ENCODE results near the gene TIMM23. TPM values are rescaled to one million over a fixed set of nuclear protein-coding genes. Genes with fewer than 3 reads are reported as not detected.
A peak's percentile ranks its signal among the peaks of the same experiment; 100 is the strongest.

TIMM23 gene
- total and polyA plus RNA-seq, 11 donors, result 73.9 to 123 (median 85.1) TPM

GRCh38 chr10:46014206-46014605 lies 41.9 kb downstream of the TIMM23 start:
- Histone ChIP-seq H3K4me3 (no peak overlapping the region), H3K27me3 (no peaks in the 10 kb centered on the region), H3K36me3 (peaks cover 0 to 82% (median 72%) of the 10 kb centered on the region in 9 donors), H3K9me3 (no peaks in the 10 kb centered on the region), H3K4me1 (peaks cover 0 to 50% (median 34%) of the 10 kb centered on the region in 12 donors), H3K27ac (no peak overlapping the region)
- intact Hi-C loops (cut with DNase I), result no loop called here
- TF ChIP-seq, protein P1, sequence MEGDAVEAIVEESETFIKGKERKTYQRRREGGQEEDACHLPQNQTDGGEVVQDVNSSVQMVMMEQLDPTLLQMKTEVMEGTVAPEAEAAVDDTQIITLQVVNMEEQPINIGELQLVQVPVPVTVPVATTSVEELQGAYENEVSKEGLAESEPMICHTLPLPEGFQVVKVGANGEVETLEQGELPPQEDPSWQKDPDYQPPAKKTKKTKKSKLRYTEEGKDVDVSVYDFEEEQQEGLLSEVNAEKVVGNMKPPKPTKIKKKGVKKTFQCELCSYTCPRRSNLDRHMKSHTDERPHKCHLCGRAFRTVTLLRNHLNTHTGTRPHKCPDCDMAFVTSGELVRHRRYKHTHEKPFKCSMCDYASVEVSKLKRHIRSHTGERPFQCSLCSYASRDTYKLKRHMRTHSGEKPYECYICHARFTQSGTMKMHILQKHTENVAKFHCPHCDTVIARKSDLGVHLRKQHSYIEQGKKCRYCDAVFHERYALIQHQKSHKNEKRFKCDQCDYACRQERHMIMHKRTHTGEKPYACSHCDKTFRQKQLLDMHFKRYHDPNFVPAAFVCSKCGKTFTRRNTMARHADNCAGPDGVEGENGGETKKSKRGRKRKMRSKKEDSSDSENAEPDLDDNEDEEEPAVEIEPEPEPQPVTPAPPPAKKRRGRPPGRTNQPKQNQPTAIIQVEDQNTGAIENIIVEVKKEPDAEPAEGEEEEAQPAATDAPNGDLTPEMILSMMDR (IDR thresholded peaks at IDR 0.05), result no peak
- no peak for TF ChIP-seq POLR2A (IDR thresholded peaks at IDR 0.05)
- ATAC-seq (no peak), DNase-seq (no peak)
- 95 to 98% (median 96%) methylated on average over 5 of the region's 5 CpGs for WGBS, 4 donors

DNA sequence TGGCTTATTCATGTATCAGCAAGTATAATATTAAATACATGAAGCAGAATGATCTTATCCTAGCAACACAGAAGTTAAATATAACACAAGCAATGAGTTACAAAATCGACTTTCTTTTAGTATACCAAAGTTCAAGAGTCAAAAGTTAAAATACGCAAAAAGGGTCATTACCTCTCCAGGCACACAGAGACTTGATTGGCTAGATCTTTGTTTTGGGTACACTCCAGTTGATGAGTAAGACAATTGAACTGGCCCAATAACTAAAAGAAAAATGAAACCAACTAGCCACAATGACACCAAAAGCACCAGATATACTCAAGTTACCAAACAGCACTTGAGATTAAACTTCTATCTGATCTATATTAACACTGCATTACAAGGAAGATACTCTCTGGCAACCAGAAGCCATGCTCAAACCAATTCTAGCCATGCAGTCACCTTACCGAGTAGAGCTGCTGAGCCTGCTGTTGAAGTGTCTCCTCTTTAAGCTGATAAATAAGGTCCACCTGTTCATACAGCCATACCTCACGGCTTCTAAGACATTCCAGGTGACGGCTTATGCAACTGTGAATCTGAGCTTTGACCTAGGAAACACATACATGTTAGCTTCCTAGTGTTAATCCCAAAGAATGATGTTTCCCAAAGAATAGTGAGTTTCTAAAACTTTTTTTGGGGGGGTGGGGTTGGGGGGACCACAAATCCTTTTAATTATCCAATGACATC lies 42.6 kb downstream of the TIMM23 start:
- DNase-seq, result no peak
- H3K4me1 ChIP-seq, result peaks cover 0 to 50% (median 40%) of the 10 kb centered on the region in 12 donors
- peak overlapping the region in 1 of 12 donors; percentile 51 for H3K27ac ChIP-seq
- 86 to 94% (median 91%) methylated on average over 5 of the region's 5 CpGs for WGBS, 4 donors
- ATAC-seq, result no peak
- H3K27me3 ChIP-seq, result no peaks in the 10 kb centered on the region
- intact Hi-C loops (cut with DNase I), result no loop called here
- no peak overlapping the region for H3K4me3 ChIP-seq
- H3K9me3 ChIP-seq, result no peaks in the 10 kb centered on the region
- peaks cover 0 to 75% (median 66%) of the 10 kb centered on the region in 9 donors for H3K36me3 ChIP-seq
- TF ChIP-seq, protein P1 (IDR thresholded peaks at IDR 0.05), result no peak
- TF ChIP-seq POLR2A (IDR thresholded peaks at IDR 0.05), result no peak

DNA sequence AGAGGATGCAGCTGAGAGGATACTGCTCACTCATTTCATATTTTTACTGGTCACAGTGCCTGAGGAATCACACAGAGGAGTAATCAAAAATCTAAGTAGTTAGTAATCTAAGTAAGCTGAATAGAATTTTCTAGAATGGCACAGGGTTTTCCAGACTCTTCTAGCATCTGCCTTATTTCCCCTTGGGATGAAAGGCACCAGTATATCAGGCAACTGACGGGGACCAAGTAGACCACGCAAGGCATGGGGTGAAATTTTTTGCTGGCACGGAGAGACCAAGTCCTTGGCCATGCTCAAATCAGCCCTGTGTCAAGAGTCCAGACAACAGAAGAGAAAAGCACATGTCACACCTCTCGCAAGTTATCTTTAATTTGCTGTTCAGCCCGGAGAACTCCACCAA lies 43.9 kb downstream of the TIMM23 start:
- Histone ChIP-seq H3K4me1 (peaks cover 0 to 62% (median 51%) of the 10 kb centered on the region in 12 donors), H3K36me3 (peaks cover 0 to 62% (median 52%) of the 10 kb centered on the region in 9 donors), H3K27ac (peak overlapping the region in 3 of 12 donors; percentile 15 to 93 (median 85)), H3K27me3 (no peaks in the 10 kb centered on the region), H3K9me3 (no peaks in the 10 kb centered on the region), H3K4me3 (no peak overlapping the region)
- ATAC-seq (no peak), DNase-seq (no peak)
- WGBS, 4 donors, result 70 to 90% (median 72%) methylated on average over 5 of the region's 5 CpGs
- intact Hi-C loops (cut with DNase I), result no loop called here
- TF ChIP-seq, protein P1 (IDR thresholded peaks at IDR 0.05), result no peak
- no peak for TF ChIP-seq POLR2A (IDR thresholded peaks at IDR 0.05)

DNA sequence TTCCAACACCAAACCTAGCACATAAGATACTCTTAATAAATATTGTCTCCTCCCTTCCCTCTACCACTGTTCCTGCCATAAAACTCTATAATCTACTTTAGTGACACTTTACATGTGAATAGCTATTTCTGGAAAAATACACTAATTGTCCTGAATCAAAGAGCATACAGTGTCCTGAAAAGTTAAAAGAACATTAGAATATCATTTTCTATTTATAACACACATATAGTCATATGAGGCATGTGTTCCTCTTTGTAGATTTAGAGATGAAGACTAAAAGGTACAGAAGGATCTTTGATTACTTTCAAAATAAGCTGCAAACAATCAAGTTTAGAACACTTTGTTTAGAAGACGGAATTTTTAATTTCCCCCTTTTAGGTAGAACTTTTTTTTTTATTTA lies 44.5 kb downstream of the TIMM23 start:
- ATAC-seq, result no peak
- H3K36me3 ChIP-seq, result peaks cover 0 to 56% (median 46%) of the 10 kb centered on the region in 9 donors
- intact Hi-C loops (cut with DNase I), result no loop called here

More for the DNA sequence above, 44.5 kb downstream of the TIMM23 start:
- H3K4me1 ChIP-seq, result peaks cover 0 to 66% (median 54%) of the 10 kb centered on the region in 12 donors
- no peak overlapping the region for H3K4me3 ChIP-seq
- no peak for TF ChIP-seq POLR2A (IDR thresholded peaks at IDR 0.05)
- TF ChIP-seq, protein P1 (IDR thresholded peaks at IDR 0.05), result no peak
- H3K27ac ChIP-seq, result peak overlapping the region in 5 of 12 donors; percentile 11 to 93 (median 44)
- H3K27me3 ChIP-seq, result no peaks in the 10 kb centered on the region
- no peak for DNase-seq
- H3K9me3 ChIP-seq, result no peaks in the 10 kb centered on the region
- WGBS, 4 donors, result 86 to 94% (median 89%) methylated on average over 1 of the region's 1 CpG
